Activated CD4-positive, alpha-beta T cell treated with anti-CD3 and anti-CD28 coated beads, Interleukin-2, amount 50 U/mL, for 48 hours (primary cell): ENCODE results near the gene ELMO1.

Source experiments
- DNase-seq, 2 experiments: peaks; one replicate each; pipeline ENCODE4 v3.0.0-alpha.2; 2020

Gene ELMO1

GRCh38 chr7:36928311-36928710 is 520.4 kb downstream of the ELMO1 start:
- DNase-seq: no peak

DNA sequence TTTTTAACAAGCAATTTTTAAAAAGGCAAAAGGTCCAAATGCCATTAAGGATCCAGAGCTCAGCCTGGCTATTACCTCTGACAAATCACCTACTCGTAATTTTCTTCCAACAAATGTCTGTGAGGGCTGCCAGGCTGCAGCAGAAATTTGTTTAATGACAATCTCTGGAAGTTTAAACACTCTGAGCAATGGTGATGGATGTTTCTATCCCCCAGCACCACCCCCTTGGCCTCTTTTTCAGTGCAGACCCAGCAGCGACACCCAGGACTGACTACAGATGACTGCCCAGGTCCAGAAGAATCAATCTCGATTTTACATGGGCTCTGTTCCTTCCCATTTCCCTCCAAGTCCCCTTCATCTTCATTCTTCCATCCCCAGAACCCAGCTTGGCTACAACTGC is 523.0 kb downstream of the ELMO1 start:
- DNase-seq: no peak

GRCh38 chr7:36925207-36925606 is 523.5 kb downstream of the ELMO1 start:
- DNase-seq: no peak

DNA sequence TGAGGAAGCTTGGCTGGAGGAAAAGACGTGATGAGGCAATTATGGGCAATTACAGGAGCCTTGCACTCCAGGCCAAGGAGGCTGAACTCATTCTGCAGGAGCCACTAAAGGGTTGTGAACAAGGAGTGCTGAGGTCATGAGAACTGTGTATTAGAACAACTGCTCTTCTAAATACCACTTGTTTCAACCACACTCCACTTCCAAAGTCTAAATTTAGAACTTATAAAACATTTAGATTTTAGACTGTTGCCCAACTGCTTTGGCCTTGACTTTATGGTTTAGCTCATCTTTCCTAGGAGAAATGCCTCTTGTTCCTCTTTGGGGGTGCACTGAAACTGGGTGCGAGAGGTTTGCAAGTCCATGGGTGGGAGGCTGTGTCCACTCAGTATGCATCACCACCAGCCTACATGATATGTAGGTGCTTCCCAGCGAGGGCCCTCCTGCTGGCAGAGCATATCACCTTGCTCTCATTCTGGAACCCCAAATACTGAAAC is 524.7 kb downstream of the ELMO1 start:
- DNase-seq: no peak

GRCh38 chr7:36923185-36923584 is 525.5 kb downstream of the ELMO1 start:
- DNase-seq: no peak

GRCh38 chr7:36920433-36920832 is 528.2 kb downstream of the ELMO1 start:
- no peak for DNase-seq

DNA sequence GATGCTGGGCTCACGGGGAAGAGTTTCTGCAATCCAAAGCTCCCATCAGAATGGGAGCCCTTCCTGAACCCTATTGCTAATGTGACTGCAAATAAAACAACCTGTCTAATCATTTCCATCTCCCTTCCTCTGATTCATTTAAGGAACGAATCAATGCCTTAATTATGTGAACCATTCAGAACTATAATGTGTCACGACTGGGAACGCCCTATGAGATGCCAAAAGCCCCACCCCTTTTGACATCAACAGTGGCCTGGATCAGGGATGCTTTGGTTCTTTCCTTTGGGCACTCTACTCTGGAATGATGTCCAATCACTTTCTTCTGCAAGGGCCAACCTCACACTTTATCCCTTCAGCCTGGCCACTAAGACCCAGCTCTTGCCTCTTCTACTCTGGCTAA is 528.9 kb downstream of the ELMO1 start:
- no peak for DNase-seq

DNA sequence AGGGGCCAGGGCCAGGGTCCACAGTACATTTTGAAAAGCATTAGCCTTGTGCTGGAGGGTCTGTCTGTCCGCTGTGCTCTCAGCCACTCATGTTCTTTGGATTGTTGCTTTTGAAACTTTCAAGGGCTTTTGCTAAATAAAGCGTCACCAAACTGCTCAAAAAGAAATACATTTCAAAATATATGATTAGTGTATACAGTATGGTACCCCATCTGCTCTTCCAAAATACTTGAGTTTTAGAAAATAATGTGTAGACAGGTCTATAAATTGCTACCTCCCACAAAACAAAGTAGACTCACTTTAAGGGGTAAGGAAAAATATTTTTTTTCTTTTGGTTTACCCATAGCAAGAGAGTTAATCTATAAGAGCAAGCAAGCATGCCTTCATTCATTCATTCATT is 530.1 kb downstream of the ELMO1 start:
- no peak for DNase-seq

- DNase-seq: no peak
Measured at GRCh38 chr7:36916619-36917018, 532.0 kb downstream of the ELMO1 start.

- no peak for DNase-seq
Measured at GRCh38 chr7:36916116-36916515, 532.5 kb downstream of the ELMO1 start.

- DNase-seq: no peak
Measured at GRCh38 chr7:36911788-36912187, 536.9 kb downstream of the ELMO1 start.

DNA sequence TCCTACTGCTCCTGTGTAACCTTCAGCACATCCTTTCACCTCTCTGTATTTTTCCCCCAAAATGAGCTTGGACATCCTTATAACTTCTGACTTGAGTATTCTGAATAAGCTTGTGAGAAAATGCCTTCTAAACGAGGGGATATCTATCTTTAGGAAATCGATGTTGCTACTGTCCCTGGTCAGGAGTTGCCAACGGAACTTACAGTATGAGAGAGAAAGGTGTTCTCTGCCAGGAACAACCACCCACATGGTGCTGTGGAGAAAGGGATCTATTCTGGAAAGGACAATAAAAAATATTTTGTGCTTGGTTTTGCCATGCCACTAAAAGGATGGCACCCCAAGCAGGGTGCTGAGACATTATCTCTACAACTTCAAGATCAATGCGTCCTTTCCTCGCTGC is 537.8 kb downstream of the ELMO1 start:
- DNase-seq: no peak

DNA sequence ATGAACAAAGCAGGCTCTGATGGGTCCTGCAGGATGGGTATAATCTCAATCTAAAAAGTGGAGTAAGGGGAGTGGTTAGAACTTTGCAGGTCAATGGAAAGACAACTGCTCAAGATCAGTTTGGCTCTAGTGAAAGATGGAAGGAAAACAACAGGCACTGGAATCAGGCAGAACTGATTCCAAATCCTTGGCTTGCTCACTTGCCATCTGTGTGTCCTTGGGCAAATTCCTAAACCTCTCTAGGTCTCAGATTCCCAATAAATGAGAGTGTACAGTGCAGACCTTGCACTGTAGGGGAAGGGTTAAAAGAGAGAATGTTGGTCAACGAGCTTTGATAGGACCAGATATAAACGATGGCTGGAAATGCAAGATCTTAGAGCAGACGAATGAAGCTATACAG is 538.3 kb downstream of the ELMO1 start:
- no peak for DNase-seq

GRCh38 chr7:36906956-36907635 is 541.6 kb downstream of the ELMO1 start:
- DNase-seq: no peak

- DNase-seq: no peak
Measured at GRCh38 chr7:36906448-36906847, 542.2 kb downstream of the ELMO1 start.

DNA sequence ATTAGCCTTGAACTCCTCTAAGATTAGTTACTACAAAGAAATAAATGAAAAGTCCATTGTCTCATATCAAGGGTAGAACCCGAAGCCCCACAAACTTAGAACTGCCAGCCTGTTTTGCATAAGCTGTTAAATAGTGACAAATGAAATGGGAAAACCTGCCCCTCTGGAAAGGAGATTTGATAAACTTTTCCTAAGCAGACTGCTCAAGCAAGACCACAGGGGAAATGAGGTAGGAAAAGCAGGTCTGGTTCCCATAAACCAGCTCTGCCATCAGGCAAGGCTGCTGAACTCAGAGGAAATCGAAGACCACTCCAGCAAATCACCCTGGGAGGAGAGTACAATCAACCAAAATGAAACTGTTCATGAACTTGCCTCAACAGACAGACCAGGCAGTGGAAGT is 542.8 kb downstream of the ELMO1 start:
- DNase-seq: no peak

GRCh38 chr7:36904802-36905201 is 543.9 kb downstream of the ELMO1 start:
- no peak for DNase-seq

DNA sequence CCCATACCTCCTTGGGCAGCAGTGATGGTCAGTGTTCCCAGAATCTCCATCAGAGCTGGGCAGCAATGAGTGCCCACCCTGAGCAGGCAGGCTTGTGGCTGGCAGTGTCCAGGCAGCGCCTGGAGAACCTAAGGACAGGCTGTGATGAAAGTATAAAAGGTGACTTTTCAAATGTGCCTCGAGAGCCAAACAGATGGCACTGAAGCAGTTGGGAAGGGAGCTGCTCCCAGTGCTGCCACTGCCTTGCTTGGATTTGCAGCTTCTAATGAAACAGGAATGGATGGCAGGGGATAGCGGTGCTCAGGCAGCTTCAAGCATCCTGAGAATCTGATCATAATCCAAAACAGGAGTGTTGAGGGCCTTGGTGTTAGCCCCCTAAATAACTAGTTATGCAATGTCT is 544.6 kb downstream of the ELMO1 start:
- DNase-seq: no peak

GRCh38 chr7:36900988-36901710 is 547.5 kb downstream of the ELMO1 start:
- DNase-seq: no peak

DNA sequence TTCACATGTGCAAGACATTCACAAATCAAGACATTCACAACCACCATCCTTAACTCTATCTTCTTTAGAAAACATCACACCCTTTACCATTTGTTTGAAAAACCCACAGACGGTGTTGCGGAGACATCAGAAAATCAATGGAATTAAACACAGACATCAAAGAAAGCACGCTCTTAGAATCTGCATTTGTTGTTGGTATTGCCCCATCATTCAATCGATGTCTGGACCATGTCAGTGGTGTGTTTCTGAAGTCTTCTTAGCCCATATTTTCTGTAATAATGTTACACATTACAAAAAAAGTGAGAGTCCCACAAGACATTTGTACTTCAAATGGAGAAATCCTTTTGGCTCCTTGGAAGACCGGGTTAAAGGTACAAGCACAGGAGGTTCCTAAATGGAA is 550.5 kb downstream of the ELMO1 start:
- DNase-seq: no peak

DNA sequence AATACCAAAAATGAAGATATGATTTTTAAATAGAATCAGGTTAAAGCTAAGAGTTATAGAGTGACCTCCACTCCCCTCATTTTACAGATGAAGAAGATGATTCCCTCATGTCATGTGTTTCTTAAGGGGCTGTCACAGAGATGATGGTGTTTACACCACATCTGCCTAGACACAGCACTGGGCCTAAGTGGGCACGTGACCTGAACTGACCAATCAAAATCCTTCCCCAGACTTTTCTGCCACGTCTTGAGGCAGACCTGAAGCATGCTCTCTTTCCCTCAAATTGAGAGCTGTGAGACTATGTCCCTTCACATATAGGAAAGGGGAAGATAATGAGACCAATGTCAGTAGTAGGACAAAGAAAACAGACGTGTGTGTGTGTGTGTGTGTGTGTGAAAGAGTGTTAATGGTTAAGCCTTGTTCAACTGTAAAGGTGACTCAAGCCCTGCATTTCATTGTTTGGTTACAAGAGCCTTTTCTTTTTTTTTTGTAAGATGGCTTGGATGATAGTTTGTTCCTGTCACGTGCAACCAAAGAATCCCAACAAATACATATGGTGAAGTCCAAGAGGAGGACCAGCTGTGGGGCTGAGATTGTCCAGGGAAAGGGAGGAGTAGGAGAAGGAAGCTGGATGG is 551.6 kb downstream of the ELMO1 start:
- no peak for DNase-seq

- no peak for DNase-seq
Measured at GRCh38 chr7:36896418-36896817, 552.2 kb downstream of the ELMO1 start.

GRCh38 chr7:36895192-36895591 is 553.5 kb downstream of the ELMO1 start:
- DNase-seq: no peak

GRCh38 chr7:36894190-36894589 is 554.5 kb downstream of the ELMO1 start:
- DNase-seq: no peak
